SK-N-MC (cell line): ENCODE measurements around the gene SLC22A16.

Experiments
- EZH2 ChIP-seq: fragments of 200-600 bp; sonication (generic); IDR thresholded peaks from one replicate; pipeline ENCODE4 v1.6.1; 2017; ENCODE audit warnings: antibody characterized with exemption
- FOXP2 ChIP-seq: optimal IDR thresholded peaks from 2 replicates; pipeline ENCODE3; 2011; ENCODE audit warnings: mild to moderate bottlenecking, moderate library complexity; ENCODE audit not compliant: insufficient read depth; ENCODE audit errors: extremely low read length, control extremely low read depth
- POLR2AphosphoS5 ChIP-seq: IDR thresholded peaks from 2 replicates; pipeline ENCODE4 v1.6.1; 2012; ENCODE audit warnings: mild to moderate bottlenecking, low read depth, low read length, borderline replicate concordance

GRCh38 chr6:110432285-110432900, 44.0 kb downstream of the SLC22A16 start:
- TF ChIP-seq EZH2 (no peak), POLR2AphosphoS5 (no peak), FOXP2 (no peak)
